Fibroblast of skin of back (primary cell): ENCODE data around the gene RPS27A.
"Not testable (repeated sequence)": the region's sequence is repeated elsewhere in the genome, so short reads cannot be mapped to it uniquely, and the experiment has no call there.

ENCODE experiments used
- DNase-seq: peaks from one replicate; pipeline ENCODE4 v3.0.0-alpha.2; 2013

The RPS27A gene

DNA sequence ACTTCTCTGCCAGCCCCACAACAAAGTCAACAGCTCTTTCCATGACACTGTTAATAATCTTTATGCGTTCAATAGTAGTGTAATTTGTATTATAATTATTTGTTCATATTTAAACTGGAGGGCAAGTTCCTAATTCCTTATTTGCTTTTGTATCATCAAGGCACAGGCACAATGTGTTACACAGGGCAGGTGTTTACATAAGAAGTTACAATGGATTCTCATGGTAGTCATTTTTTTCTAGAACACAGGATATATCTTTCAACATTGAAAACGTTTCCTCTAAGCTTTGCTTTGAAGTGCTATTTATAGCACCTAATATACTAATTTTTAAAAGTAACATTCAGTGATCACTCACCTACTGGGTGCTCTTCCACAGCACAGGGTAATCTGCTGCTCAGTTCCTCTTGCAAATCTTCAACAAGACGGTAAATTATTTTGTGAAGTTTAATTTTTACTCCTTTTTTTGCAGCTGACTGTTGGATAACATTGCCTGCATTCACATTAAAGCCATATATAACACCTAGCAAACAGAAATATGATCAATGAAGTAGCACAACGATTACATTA lies 7.3 kb downstream of the RPS27A start:
- no peak for DNase-seq

DNA sequence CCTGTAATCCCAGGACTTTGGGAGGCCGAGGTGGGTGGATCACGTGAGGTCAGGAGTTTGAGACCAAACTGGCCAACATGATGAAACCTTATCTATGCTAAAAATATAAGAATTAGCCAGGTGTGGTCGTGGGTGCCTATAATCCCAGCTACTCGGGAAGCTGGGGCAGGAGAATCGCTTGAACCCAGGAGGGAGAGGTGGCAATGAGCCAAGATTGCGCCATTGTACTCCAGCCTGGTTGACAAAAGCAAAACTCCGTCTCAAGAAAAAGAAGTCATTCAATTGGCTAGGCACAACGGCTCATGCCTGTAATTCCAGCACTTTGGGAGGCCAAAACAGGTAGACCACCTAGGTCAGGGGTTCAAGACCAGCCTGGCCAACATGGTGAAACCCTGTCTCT lies 9.1 kb downstream of the RPS27A start:
- DNase-seq = not testable (repeated sequence)

DNA sequence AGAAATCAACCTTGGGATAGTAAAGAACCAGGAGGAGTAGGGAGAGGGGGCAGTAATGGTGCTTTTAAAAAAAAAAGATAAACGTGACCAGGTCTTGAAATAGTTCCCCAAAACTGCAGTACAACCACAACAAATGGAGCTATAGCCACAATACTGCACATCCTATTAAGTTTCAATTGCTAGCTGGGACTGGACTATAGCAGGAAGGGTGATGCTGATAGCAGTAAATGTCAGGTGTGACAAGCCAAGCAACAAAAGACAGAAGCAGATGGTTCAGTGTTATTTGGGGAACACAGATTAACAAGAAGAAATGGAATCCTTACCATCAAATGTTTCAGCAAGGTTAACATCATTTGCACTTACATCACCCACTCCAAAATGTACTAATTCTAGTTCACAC lies 10.1 kb downstream of the RPS27A start:
- DNase-seq = no peak

DNA sequence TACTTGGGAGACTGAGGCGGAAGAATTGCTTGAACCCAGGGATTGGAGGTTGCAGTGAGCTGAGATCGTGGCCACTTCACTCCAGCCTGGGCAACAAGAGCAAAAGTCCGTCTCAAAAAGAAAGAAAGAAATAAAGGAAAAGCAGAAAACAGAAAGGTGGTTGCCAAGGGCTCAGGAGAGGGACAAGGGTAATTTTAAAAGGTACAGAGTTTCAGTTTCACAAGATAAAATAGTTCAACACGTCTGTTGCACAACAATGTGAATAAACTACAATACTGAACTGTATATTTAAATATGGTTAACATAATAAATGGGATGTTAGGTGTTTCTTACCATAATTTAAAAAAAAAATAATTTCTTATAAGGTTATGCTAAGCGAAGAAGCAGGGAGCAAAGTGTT lies 12.9 kb downstream of the RPS27A start:
- DNase-seq = no peak

DNA sequence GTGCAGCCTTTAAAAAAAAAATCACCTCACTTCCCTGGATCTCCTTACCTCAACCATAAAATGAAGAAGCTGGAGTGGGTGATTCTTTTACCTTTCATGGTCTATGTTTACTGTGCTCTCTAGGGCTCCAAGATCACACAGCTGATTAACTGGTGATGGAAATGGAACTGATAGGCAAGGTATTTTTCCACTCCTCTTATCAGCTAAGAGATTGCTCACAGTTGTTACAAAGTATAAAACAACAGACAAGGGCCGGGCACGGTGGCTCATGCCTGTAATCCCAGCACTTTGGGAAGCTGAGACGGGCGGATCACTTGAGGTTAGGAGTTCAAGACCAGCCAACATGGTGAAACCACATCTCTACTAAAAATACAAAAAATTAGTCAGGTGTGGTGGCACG lies 14.5 kb downstream of the RPS27A start:
- DNase-seq = no peak

DNA sequence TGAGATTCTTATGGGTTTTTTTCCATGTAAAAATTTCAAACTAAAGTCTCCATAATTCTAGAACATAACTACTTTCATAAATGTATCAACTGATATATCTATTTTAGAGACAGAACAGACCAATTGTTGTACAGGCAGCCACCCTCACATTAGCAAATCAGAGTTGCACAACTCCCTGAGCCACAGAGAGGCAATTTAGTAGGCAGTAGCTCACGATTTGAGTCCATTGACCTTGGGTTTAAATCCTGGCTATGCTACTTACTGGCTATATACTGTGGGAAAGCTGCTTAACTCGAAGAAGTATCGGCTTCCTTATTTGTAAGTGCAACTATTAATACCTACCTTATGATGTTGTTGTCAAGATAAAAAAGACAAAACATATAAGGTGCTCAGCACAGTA lies 20.3 kb downstream of the RPS27A start:
- DNase-seq = no peak

DNA sequence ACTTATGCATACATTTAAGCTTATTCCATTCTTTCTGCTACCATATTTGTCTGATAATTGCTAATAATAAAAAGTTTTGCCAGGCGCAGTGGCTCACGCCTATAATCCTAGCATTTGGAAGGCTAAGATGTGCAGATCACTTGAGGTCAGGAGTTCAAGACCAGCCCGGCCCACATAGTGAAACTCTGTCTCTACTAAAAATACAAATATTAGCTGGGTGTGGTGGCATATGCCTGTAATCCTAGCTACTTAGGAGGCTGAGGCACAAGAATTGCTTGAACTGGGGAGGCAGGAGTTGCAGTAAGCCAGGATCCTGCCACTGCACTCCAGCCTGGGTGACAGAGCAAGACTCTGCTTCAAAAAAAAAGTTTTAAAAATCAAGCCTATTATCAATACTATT lies 27.1 kb downstream of the RPS27A start:
- not testable (repeated sequence) for DNase-seq

DNA sequence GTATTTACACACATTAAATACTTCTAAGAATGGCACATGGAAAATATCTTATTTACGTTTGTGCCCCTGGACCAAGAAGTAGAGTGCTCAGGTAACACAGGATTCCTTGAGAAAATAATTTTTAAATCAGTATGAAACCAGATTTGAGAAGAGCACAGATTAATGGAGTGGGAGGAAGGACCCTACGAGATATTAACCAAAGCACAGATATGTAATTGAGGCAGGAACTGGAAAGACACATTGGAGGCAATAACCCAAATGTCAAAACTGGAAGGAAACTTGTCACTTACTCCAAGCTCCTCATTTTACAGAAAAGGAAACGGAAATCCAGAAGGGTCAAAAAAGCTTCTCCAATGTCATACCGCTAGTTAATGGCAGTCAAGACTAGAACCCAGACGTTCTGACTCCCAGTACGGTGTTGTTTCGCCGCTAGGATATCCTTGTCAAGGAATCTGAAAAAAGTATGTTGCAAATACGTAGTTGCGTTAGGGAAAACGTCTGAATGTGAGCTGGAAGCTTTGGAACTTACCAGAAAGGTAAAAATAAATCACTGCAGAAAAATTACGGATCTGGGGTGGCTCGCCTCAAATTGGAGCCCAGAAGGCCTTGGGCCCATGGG lies 35.9 kb downstream of the RPS27A start:
- DNase-seq = peak; percentile 1

DNA sequence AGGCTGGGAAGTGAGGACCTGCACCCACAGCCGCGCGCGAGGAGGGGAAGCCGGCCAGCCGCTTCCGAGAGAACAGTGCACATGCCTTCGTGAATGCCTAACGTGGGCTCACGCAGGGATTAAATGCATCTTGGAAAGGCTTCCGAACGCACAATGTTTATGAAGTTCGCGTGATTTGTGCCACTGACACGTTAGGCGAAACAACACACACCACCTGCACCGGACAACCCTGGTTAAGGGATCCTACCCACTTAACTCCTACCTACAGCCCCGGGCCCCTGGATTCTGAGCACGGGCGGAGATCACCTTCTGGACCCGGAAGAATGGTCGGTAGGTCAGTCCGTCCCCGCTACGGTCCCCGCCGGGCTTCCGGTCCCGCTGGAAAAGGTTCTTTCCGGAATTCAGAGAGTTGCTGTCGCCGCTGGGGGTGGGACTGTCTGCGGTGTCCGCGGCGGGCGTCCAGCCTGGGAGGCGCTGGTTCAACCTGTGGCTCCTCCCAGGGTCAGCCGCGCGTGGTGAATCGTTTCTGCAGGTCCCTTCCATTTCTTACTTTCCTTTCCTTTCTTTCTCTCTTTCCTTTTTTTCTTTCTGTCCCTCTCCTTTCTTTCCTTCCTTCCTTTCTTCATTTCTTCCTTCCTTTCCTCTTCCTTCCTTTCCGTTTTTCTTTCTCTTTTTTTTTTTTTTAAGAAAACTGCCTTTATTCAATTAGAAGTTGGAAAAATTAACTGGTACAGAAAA lies 36.6 kb downstream of the RPS27A start, which contains the start of gene MTIF2:
Gene MTIF2 (minus strand): TSS at position 325 of the 738 bp plus-strand sequence. CDS start 5,373 bp downstream, outside the sequence.
- DNase-seq = peak; percentile 91

DNA sequence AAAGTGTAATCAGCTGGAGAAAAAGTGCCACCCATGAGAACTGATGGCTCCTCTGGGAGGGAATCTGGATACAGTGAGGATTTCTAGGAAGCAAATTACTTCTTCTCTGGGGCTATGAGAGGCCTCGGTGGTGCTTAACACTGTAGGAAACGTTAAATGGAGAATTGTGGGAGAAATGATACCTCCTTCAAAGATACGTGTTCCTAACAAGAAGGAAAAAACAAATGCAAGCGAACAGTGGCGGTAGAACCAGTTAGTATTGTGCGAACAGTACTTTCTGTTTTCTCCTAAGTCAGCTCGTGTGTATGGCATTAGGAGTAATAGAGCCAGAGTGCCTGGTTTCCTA lies 37.1 kb downstream of the RPS27A start:
- DNase-seq = peak; percentile 1

DNA sequence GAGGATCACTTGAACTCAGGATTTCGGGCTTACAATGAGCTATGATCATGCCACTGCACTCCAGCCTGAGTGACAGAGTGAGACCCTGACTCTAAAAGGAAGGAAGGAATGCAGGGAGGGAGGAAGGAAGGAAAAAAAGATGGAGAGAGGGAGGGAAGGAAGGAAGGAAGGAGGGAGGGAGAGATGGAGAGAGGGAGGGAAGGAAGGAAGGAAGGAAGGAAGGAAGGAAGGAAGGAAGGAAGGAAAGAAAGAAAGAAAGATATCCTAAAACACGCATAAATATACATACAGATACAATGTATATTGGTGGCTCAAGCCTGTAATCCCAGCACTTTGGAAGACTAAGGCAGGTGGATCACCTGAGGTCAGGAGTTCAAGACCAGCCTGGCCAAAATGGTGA lies 41.9 kb downstream of the RPS27A start:
- DNase-seq = not testable (repeated sequence)

DNA sequence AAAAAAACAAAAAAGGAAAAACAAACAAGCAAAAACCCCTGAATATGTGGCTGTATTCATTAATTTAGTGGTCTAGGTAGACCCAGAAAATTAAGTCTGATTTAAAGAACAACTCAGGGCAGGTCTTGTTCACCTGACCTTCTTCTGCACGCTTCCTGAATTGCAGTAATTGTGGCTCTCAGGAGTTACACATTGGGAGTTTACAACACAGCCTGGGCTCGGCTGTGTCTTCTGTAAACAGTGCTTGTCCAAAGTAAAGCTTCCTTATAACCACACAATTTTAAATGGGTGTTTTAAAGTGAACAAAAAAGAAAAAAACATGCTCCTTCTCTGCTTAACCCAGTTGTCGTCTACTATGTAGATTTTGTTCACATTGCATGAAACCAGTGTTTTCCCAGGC lies 44.8 kb downstream of the RPS27A start:
- DNase-seq = no peak

DNA sequence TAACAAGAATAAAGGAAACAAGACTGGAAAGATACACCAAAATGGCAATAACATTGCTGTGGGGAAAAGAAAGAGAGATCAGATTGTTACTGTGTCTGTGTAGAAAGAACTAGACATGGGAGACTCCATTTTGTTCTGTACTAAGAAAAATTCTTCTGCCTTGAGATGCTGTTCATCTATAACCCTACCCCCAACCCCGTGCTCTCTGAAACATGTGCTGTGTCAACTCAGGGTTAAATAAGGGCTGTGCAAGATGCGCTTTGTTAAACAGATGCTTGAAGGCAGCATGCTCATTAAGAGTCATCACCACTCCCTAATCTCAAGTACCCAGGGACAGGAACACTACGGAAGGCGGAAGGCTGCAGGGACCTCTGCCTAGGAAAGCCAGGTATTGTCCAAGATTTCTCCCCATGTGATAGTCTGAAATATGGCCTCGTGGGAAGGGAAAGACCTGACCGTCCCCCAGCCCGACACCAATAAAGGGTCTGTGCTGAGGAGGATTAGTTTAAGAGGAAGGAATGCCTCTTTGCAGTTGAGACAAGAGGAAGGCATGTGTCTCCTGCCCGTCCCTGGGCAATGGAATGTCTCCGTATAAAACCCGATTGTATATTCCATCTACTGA lies 46.8 kb downstream of the RPS27A start:
- DNase-seq = not testable (repeated sequence)

DNA sequence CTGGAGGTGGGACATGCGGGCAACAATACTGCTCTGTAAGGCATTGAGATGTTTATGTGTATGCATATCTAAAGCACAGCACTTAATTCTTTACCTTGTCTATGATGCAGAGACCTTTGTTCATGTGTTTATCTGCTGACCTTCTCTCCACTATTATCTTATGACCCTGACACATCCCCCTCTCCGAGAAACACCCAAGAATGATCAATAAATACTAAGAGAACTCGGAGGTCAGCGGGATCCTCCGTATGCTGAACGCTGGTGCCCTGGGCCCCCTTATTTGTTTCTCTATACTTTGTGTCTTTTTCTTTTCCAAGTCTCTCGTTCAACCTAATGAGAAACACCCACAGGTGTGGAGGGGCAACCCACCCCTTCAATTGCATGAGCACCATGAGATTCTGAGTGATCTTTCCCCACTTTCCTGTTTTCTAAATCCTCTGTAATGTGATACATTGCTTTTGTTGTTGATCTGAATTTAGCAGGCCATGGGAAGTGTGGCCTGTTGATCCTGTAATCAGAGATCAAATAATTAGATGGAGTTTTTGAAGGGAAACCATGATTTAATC lies 47.5 kb downstream of the RPS27A start:
- not testable (repeated sequence) for DNase-seq

DNA sequence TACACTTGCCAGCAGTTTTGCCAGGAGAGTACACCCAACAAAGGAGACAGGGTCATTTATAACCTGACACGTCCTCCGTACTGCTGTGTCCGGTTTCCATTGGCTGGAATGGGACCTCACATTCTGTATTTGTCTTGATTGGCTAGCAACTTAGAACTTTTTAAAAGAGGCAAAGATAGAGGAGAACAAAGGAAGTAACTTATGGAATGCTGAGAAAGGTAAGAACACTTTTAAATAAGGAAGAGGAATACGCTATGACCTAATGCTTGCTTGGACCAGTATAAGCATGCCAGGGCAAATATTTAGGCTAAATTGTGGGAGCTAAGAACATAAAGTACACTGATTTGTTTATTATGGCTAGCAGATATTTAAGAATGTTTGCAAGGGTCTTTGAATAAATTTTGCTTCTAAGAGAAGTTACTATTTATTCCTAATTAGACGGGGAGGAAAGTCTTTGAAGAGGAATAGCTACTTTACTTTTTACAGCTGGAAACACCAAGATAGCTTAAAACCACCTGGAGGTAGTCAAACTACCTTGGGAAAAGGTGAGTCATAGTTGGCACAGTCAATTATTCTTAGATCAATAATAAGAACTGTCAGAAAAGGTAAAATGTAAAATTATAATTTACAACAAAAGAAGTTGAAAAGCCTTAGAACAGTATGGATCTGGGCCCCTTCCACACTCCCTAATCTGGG lies 48.5 kb downstream of the RPS27A start:
- DNase-seq = not testable (repeated sequence)

DNA sequence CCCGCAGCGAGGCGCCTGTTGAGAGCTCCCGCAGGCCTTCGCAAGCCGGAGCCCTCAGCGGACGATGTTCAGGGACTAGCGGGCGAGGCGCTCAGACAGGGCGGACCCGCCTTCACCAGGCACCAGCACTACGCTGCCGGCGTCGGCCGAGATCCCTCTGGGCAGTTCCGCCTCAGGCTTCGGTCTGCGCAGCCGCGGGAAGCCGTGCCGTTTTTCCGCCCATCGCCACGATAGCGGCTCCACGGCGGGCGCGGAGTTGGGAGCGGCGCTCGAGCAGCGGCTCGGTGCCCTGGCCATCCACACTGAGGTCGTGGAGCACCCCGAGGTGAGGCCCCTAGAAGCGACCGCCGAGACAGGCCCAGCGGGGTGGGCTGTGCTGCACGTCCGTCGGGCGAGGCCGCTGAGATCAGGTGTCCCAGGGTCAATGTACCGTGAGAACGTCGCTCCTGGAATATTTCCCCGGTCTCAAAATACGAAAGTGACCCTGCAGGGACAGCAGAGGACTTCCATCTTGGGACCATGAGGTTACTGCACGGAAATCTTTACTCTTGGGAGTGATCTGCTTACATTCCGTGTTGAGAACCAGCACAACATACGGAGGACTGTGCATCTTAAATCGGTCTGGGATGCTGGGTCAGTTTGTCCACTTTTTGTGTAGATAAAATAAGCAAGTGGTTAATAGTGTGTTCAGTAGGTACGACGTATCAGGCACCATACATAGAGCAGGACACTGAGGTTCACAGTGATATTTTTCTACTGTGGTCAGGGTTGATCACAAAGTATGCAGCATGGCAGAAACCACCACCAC lies 49.8 kb downstream of the RPS27A start:
- DNase-seq = peak; percentile 86

DNA sequence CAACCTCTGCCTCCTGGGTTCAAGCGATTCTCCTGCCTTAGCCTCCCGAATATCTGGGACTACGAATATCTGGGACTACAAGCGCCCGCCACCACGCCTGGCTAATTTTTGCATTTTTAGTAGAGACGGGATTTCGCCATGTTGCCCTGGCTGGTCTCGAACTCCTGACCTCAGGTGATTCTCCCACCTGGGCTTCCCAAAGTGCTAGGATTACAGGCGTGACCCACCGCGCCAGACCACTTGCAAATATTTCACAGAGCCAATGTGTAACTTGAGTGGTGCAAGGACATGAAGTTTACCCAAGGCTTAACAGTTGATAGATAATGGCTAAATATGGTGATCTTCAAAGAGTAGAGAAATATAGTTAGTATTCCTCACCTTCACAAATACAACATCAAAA lies 50.6 kb downstream of the RPS27A start:
- DNase-seq = no peak
